ENCODE measurements around the gene SZRD1.

The SZRD1 gene

GRCh38 chr1:16393570-16394521, 26.8 kb downstream of the SZRD1 start:
- in situ Hi-C loops (cut with HindIII; ENCODE audit: low sequenced_read_pairs) = no loop called here

GRCh38 chr1:16394977-16395376, 27.9 kb downstream of the SZRD1 start:
- in situ Hi-C loops (cut with HindIII; ENCODE audit: low sequenced_read_pairs) = no loop called here

GRCh38 chr1:16396591-16396990, 29.5 kb downstream of the SZRD1 start:
- in situ Hi-C loops (cut with HindIII; ENCODE audit: low sequenced_read_pairs) = no loop called here

GRCh38 chr1:16397120-16397519, 30.1 kb downstream of the SZRD1 start:
- in situ Hi-C loops (cut with HindIII; ENCODE audit: low sequenced_read_pairs) = no loop called here

GRCh38 chr1:16398371-16398953, 31.4 kb downstream of the SZRD1 start:
- in situ Hi-C loops (cut with HindIII; ENCODE audit: low sequenced_read_pairs) = no loop called here

GRCh38 chr1:16402742-16403141, 35.7 kb downstream of the SZRD1 start:
- in situ Hi-C loops (cut with HindIII; ENCODE audit: low sequenced_read_pairs) = no loop called here

- in situ Hi-C loops (cut with HindIII; ENCODE audit: low sequenced_read_pairs) = no loop called here
Measured at GRCh38 chr1:16405441-16405840, 38.4 kb downstream of the SZRD1 start.

GRCh38 chr1:16406868-16407267, 39.8 kb downstream of the SZRD1 start:
- in situ Hi-C loops (cut with HindIII; ENCODE audit: low sequenced_read_pairs) = no loop called here

GRCh38 chr1:16409536-16410152, 42.6 kb downstream of the SZRD1 start:
- in situ Hi-C loops (cut with HindIII; ENCODE audit: low sequenced_read_pairs) = no loop called here

GRCh38 chr1:16410803-16411202, 43.8 kb downstream of the SZRD1 start:
- in situ Hi-C loops (cut with HindIII; ENCODE audit: low sequenced_read_pairs) = no loop called here

GRCh38 chr1:16413191-16413590, 46.1 kb downstream of the SZRD1 start:
- in situ Hi-C loops (cut with HindIII; ENCODE audit: low sequenced_read_pairs) = no loop called here

- in situ Hi-C loops (cut with HindIII; ENCODE audit: low sequenced_read_pairs) = no loop called here
Measured at GRCh38 chr1:16418823-16419425, 51.9 kb downstream of the SZRD1 start.

- in situ Hi-C loops (cut with HindIII; ENCODE audit: low sequenced_read_pairs) = no loop called here
Measured at GRCh38 chr1:16420424-16421118, 53.5 kb downstream of the SZRD1 start.

GRCh38 chr1:16421201-16421600, 54.2 kb downstream of the SZRD1 start:
- in situ Hi-C loops (cut with HindIII; ENCODE audit: low sequenced_read_pairs) = no loop called here

- in situ Hi-C loops (cut with HindIII; ENCODE audit: low sequenced_read_pairs) = no loop called here
Measured at GRCh38 chr1:16422041-16422440, 55.0 kb downstream of the SZRD1 start.

GRCh38 chr1:16425125-16426025, 58.3 kb downstream of the SZRD1 start:
- in situ Hi-C loops (cut with HindIII; ENCODE audit: low sequenced_read_pairs) = no loop called here

- in situ Hi-C loops (cut with HindIII; ENCODE audit: low sequenced_read_pairs) = loop anchor here (5.0 kb wide), 1 partner anchor 43 kb away; no protein-coding TSS in a partner anchor
Measured at GRCh38 chr1:16430606-16431005, 63.6 kb downstream of the SZRD1 start.

- in situ Hi-C loops (cut with HindIII; ENCODE audit: low sequenced_read_pairs) = loop anchor here (5.0 kb wide), 1 partner anchor 46 kb away; no protein-coding TSS in a partner anchor
Measured at GRCh38 chr1:16433030-16433429, 66.0 kb downstream of the SZRD1 start.

- in situ Hi-C loops (cut with HindIII; ENCODE audit: low sequenced_read_pairs) = loop anchor here (5.0 kb wide), 1 partner anchor 47 kb away; no protein-coding TSS in a partner anchor
Measured at GRCh38 chr1:16434007-16434406, 67.0 kb downstream of the SZRD1 start.

All from DLD1 (cell line).